ENCODE measurements around the gene FBXO24.

FBXO24 gene

DNA sequence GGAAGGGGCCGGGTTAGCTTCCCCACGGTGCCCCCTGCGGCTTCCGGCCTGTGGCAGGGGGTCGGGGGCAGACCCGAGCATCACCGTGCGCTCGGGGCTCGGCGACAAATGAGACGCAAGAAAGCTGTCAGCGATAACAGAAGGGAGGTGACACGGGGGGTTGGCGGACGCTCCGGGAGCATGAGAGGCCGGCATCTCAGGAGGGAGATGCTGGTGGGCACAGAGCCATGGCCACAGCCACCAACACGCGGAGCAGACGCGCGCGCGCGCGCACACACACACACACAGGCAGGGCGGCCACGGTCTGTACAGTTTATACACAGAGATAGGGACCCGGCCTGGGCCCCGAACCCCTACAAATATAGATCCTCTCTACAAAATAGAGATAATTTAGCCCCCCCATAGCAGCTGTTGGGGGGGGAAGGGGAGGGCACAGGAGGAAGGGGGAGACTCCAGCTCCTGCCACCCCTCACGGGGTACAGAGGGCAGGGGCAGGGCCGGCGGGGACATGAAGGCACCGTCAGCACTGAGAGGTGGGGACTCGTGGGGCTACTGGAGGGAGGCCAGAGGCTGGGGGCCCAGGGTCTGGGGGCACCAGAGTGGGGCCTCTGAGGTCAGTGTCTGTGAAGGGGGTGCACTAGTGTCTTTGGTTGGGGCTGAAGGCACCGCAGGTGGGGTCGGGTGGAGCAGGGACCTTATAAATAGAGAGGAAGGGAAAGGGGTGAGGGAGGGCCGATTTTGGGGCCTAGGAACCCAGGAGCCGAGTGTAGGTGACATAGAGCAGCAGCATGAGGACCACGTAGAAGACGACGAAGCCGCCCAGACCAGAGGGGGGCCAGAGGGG, 11.5 kb upstream of the FBXO24 start:
- DNase-seq = no peak

- no peak for DNase-seq
Measured at GRCh38 chr7:100575206-100575631, 10.9 kb upstream of the FBXO24 start.

- DNase-seq = no peak
Measured at GRCh38 chr7:100575746-100576383, 10.3 kb upstream of the FBXO24 start.

GRCh38 chr7:100576384-100576993, 9.6 kb upstream of the FBXO24 start:
- DNase-seq = no peak

- no peak for DNase-seq
Measured at GRCh38 chr7:100577103-100577502, 9.0 kb upstream of the FBXO24 start.

DNA sequence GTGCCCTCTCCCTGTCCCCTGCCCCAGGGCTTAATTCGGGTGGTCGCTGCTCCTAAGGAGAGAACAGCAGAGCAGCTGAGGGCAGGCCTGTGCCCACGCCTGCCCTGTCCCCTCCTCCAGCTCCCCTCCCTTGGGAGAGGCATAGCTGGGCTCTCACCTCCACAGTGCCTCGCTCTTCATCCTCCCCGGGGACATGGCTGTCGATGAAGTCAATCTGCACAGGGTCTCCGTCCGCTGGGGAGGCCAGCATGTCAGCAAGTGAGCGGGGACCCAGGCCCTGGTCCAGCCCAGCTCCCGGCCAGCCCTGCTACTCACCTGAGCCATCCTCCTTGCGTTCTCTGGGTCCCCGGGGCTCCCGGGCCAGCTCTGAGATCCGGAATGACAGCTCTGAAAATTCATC, 8.6 kb upstream of the FBXO24 start:
- DNase-seq = no peak

DNA sequence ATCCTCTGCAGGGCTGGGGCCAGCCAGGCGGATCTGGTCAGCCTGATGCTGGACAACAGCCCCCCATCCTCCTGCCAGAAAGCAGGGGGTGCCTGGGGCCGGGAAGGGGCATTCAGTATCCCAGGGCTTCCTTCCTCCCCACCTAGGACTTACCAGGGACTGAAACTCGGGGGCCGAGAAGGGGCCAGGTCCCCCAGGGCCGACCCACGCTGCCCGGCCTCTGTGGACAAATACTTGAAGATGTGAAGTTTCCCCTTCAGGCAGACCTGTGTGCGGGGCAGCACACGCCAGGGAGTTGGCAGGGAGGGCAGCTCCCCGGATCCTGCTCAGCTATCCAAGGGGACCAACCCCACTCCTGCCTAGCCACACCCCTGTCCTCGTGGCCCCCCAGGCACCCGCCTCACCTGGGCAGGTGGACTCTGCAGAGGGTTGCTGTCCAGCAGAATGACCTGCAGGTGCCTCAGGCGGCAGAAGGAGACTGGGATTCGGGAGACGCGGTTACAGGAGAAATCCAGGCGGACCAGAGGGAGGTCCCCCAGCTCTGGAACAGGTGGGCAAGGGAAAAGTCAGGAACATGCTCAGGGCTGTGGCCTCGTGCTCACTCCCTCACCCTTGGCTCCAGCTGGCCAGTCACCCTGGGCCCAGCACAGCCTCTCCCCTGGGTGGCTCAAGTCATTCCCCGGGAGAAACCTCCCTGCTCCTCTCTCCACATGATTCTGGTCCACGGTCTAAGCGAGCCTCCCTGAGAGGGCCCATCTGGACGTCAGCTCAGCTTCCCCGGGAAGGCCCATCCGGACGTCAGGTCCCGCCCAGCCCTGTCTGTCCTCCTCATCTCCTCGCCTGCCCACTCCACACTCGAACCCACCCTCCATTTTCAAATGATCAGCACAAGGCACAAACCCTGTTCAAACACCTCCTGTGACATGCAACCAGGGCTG, 7.6 kb upstream of the FBXO24 start:
- no peak for DNase-seq

- no peak for DNase-seq
Measured at GRCh38 chr7:100580466-100581283, 5.5 kb upstream of the FBXO24 start.

- no peak for DNase-seq
Measured at GRCh38 chr7:100582041-100582579, 4.0 kb upstream of the FBXO24 start.

GRCh38 chr7:100582650-100583049, 3.5 kb upstream of the FBXO24 start:
- no peak for DNase-seq

DNA sequence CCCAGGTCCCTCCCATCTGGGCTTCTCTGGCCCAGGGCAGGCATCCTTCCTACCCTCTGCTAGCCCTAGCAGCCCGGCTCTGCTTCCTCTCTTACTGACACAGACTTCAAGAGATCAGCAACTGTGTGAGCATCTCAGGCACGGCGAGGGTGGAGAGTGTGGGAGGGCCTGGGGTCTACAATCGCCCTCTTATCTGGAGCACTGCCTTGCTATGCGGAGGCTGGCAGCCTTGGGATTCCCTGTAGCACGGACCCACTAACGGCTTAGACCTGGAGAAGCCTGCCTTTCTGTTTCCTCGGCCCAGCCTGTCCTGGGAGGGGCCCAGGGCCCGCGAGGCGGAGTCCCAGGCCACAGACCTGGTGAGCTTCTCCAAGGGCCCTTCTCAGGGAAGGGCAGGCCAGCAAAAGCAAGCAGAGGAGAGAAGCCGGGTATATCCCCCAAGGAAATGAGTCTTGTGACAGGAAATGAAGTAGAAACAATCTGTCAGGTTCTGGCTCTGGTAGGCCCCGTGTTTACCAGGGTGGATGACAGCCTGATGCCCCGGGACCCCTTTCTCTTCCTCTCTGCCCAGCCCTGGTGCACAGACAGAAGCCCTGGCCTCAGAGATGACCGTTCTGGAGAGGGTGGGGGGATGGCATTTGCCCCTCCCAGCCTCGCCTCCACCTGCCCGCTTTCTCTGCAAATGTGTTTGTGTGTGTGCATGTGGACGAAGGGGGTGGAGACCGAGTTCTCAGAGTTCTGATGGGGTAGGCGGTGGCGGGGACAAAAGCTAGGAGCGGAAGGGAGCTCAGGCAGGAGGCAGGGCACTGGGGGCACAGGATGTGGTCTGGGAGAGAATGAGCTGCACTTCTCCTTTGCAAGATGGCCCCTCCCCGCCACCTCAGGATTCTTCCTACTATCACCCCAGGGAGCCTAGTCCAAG, 2.7 kb upstream of the FBXO24 start:
- DNase-seq = no peak

DNA sequence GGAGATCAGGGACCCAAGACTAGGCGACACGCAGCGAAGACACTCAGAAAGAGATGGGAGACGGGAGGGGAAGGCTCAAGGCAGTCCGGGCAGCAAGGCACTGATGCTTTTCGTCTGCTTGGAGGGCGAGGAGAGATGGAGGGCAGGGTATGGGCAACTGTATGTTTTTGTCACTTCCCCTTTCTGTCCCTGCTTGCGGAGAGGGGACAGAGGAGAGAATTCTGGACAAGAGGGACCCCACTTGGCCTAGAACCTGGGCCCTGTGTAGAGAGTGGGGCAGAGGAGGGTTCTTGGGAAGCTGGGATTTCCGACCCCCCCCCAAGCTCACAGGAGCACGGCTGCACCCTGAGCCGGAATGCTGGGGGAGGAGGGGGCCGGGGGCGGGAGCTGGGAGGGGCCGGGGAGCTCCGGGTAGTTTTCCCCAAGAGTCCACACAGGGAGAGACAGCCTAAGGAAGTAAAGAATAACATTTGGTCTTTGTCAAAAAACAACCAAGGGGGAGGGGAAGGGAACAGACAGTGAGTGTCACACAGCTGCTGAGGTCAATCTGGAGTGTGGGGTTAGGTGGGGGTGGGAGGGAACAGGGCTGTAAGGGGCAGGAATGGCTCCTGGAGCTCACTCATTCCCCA, 2.0 kb upstream of the FBXO24 start:
- no peak for DNase-seq

DNA sequence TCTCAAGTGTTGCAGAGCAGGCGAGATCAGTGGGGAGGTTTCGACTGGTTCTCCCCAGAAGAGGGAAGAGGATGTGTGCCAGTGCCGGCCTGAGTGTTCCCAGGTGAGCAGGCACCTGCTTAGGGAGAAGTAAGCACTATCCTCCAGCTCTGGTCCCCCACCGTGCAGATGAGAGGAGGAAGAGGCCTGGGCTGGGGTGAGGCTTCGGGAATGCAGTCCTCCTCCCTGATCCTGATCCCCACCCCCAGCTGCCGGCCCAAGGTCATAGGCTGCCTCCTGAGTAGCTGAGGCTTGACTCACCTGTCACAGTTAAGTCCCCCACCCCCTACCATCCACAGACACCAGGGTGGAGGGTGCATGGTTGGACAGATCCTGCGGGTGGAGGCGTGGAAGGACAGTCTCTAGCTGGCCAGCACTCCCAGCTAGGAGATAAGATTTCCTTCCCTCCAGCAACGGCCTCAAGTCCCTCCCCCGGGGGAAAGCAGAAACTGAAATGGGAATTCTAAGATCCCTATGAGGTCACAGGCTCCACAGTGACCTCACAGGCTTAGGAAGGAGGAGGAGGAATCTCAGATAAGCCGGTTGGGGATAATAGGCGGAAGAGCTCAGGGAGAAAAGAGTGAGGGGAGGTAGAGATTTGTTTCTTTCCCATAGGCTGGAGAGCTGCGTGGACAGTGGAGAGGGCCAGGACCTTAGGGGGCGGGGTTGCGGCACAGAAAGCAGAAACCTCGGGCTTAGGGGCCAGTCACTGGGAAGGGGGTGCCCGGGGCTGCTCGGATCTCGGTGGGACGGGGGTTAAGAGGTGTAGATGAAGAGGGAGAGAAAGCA, 1.2 kb upstream of the FBXO24 start:
- DNase-seq = no peak

- no peak for DNase-seq
Measured at GRCh38 chr7:100585511-100586265, 440 bp upstream of the FBXO24 start, which contains the start of gene LRCH4. TSS of gene LRCH4 (minus strand) at chr7:100586129. CDS start at chr7:100586100, 29 bp downstream.

GRCh38 chr7:100588438-100588837, 2.3 kb downstream of the FBXO24 start:
- no peak for DNase-seq

DNA sequence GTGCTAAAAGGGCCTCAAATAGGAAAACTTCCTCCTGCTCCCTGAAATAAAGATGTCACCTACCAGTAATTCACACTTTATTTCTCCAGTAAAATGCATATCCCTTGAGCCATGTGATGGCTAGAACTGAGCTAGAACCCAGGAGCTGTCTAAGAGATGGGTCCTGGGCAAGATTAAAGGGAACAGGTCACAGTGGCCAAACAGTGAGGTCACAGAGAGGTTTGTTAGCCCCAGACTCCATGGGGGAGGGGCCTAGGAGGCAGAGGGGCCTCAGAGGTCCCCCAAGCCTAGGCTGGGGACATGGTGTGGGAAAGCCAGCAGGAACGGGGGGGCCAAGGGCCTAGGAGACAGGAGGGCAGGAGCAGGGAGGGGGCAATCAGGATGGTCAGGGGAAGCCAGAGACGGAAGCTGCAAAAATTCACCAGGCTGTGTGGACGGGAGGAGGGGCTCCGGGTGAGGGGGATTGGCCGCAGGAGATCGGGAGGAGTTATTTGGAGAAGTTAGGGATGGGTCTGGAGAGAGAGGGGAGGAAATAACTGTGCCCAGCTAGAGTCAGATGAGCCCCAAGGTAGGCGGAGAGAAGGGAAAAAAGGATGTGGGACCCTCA, 3.3 kb downstream of the FBXO24 start:
- no peak for DNase-seq

DNA sequence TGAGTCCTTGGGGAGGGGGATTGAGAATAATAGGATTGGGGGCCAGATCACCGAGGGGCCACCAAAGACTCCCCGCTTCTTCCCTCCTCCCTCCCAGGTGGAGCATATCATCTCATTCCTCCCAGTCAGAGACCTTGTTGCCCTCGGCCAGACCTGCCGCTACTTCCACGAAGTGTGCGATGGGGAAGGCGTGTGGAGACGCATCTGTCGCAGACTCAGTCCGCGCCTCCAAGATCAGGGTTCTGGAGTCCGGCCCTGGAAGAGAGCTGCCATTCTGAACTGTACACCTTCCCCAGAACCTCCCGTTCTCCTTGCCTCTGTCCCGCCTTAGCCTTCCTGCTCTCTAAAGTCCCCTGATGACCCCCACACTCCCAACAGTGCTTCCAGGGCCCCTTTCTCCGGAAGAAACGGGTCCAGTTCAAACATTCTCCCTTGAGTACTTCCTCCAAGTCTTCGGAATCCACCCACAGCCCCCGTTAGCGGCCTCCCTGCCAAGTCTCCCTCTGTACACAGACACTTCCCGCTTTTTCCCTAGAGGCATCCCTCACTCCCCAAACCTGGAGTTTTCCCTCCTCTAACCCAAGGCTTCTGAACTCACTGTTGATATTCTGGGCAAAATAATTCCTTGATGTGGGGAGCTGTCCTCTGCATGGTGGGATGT, 4.1 kb downstream of the FBXO24 start:
- DNase-seq = no peak

Measured in NCI-H1694 treated with DMSO at 0.1 percent for 48 hours (cell line).